GM10266 (cell line): Measurements from ENCODE around the gene HOXA3.

Experiments
- DNase-seq: peaks from one replicate; pipeline ENCODE4 v3.0.0; 2012; ENCODE audit errors: extremely low spot score
- CTCF ChIP-seq: IDR thresholded peaks from 2 replicates; pipeline ENCODE4 v1.5.1; 2012; ENCODE audit warnings: mild to moderate bottlenecking, low read depth; ENCODE audit not compliant: control insufficient read depth, insufficient read depth; ENCODE audit errors: missing control alignments

HOXA3 gene

GRCh38 chr7:27182861-27183681 is 30.7 kb upstream of the HOXA3 start:
- TF ChIP-seq CTCF = no peak
- no peak for DNase-seq

- no peak for DNase-seq
- TF ChIP-seq CTCF = no peak
These were observed 30.0 kb upstream of the HOXA3 start for GRCh38 chr7:27182285-27182841.

GRCh38 chr7:27181795-27182275 is 29.5 kb upstream of the HOXA3 start:
- no peak for TF ChIP-seq CTCF
- DNase-seq = no peak

GRCh38 chr7:27180431-27181420 is 28.3 kb upstream of the HOXA3 start:
- no peak for DNase-seq
- TF ChIP-seq CTCF = no peak

GRCh38 chr7:27179503-27180430 is 27.4 kb upstream of the HOXA3 start:
- DNase-seq = peak; percentile 86
- TF ChIP-seq CTCF = peak; percentile 77

- TF ChIP-seq CTCF = no peak
- DNase-seq = no peak
These were observed 26.6 kb upstream of the HOXA3 start for GRCh38 chr7:27179030-27179429.
